Measurements from ENCODE around the gene FAAP100.

DNA sequence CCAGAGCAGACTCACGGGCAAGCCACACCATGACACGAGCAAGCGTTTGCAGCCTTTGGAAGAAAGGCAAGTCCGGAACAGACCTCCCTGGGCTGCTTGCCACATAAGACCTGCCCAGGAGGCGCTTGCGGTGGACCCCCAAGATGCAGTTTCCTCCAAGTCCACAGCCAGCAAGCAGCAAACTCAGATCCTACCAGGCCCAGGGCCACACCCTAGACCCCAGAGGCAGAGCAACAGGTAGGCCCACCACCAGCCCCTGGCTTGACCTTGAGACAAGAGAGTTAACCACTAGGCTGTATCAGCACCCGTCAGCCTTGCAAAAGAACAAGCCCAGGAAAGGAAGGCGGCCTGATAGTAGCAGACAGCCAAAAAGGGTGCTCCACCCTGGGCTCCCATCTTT lies 2.3 kb downstream of the FAAP100 start:
- no peak for TF ChIP-seq EZH2 (IDR thresholded peaks at IDR 0.05; ENCODE audit: insufficient read depth, poor library complexity, severe bottlenecking)
- TF ChIP-seq EZH2phosphoT487 (IDR thresholded peaks at IDR 0.05; ENCODE audit: insufficient read depth, low read depth) = no peak

All from GM23248 (cell line).